Heart right ventricle (tissue), 16 donors: Measurements from ENCODE around the gene CEP152. TPM values are rescaled to one million over a fixed set of nuclear protein-coding genes. Genes with fewer than 3 reads are reported as not detected.

Experiments
- ATAC-seq, 8 donors: fragments of 200-7000 bp; cut with Tn5 transposase; one replicate each; pipeline ENCODE4 v1.9.1; 2020; ENCODE audit warnings: mild to moderate bottlenecking in 8 of 8, moderate library complexity in 8 of 8, moderate number of reproducible peaks in 1 of 8
- DNase-seq, 2 donors: peaks; one replicate each; pipeline ENCODE4 v3.0.0-alpha.2; 2020
- H3K27ac ChIP-seq, 10 donors: fragments of 200-600 bp; sonication (generic) in 2 of 10; one replicate each; pipeline versions ENCODE4 v1.5.0 to v1.8.0; 2020 to 2022; ENCODE audit warnings: mild to moderate bottlenecking in 3 of 10
- H3K27me3 ChIP-seq, 7 donors: fragments of 200-600 bp; one replicate each; pipeline ENCODE4 v1.8.0; 2021 to 2022; ENCODE audit warnings: mild to moderate bottlenecking in 2 of 7
- H3K36me3 ChIP-seq, 9 donors: fragments of 200-600 bp; sonication (generic) in 1 of 9; one replicate each; pipeline versions ENCODE4 v1.5.0 to v1.8.0; 2020 to 2022; ENCODE audit warnings: mild to moderate bottlenecking in 2 of 9
- H3K4me1 ChIP-seq, 9 donors: fragments of 200-600 bp; sonication (generic) in 1 of 9; one replicate each; pipeline versions ENCODE4 v1.5.0 to v1.8.0; 2020 to 2022; ENCODE audit warnings: mild to moderate bottlenecking in 4 of 9
- H3K4me3 ChIP-seq, 10 donors: fragments of 200-600 bp; sonication (generic) in 2 of 10; one replicate each; pipeline versions ENCODE4 v1.5.0 to v1.8.0; 2020 to 2022; ENCODE audit warnings: mild to moderate bottlenecking in 7 of 10, moderate library complexity in 2 of 10
- H3K9me3 ChIP-seq, 11 donors: fragments of 200-600 bp in 10 of 11; sonication (generic) in 2 of 11; one replicate each; pipeline versions ENCODE4 v1.5.0 to v1.8.0; 2013 to 2022; ENCODE audit warnings: mild to moderate bottlenecking in 2 of 11, control low read depth in 1 of 11, moderate library complexity in 1 of 11
- WGBS, 2 donors: extraction: QIAGEN DNeasy Blood & Tissue Kit; methylation state at CpG; one replicate each; pipeline ENCODE4 v1.1.7; 2013; ENCODE audit warnings: inconsistent platforms in 1 of 2; 5-methylcytosine and 5-hydroxymethylcytosine counted together
- intact Hi-C, 10 donors: fragments of 100-400 bp; cut with DNase I; formaldehyde crosslinking; loops; one replicate each; pipeline versions ENCODE4 v1.11.1 to v1.14.2; 2022
- long read RNA-seq, 3 donors: library from polyadenylated mRNA; unstranded; transcript quantifications; one replicate each; pipeline ENCODE4 v2.0.0, GENCODE V29; 2020 to 2021
- polyA plus RNA-seq, 2 donors: library from polyadenylated mRNA; stranded (reverse); fragments of 200-250 nt; gene quantifications; one replicate each; pipeline ENCODE4 v1.2.3, GENCODE V29; 2013
- total RNA-seq, 10 donors: library from RNA; stranded (reverse); fragmentation: NEBNext Ultra II Directional in 3 of 10; extraction: Animal tissue kit (Norgen Biotek cat#: 25700) in 3 of 10; gene quantifications; one replicate each; pipeline versions ENCODE4 v1.2.1 to v1.2.4, GENCODE V29; 2021 to 2023
- TF ChIP-seq, protein P1 (sequence below), 9 donors: fragments of 200-600 bp; sonication (generic) in 2 of 9; IDR thresholded peaks; one replicate each; pipeline versions ENCODE4 v1.5.0 to v1.8.0; 2021 to 2022; ENCODE audit warnings: antibody characterized with exemption in 9 of 9, mild to moderate bottlenecking in 5 of 9, moderate library complexity in 1 of 9
- donor health status: Arrhythmogenic right ventricular cardiomyopathy.
- donor health status: ischemic (EF 13 %, LVEDD 7.1; RV severe dilation, severe dysfunction).
- donor health status: healthy with polysubstance abuse.
- donor health status: DM: no; HTN: yes; CAD: no.
- donor health status: DM: no; HTN: no; CAD: no.
- donor health status: ischemic (EF 25% LVEDD 6.9; RV normal size, moderate dysfunction).
- donor health status: ischemic (EF 25% LVEDD 5.7; RV mildly dilated, moderate dysfunction).
- donor health status: healthy.
- donor health status: DM: yes; HTN: yes; CAD: no.
- donor health status: Ischemic cardiomyopathy.
- donor health status: ischemic (EF 35%, LVEDD 5.7; RV mildly dilated, moderate dysfunction).
- donor health status: nonischemic (EF 11% LVEDD 7.7; RV severe dilation, severe dysfunction).
- donor health status: DM: yes; HTN: yes; CAD: no.
- donor health status: PGD.
- donor health status: ischemic (EF 29% LVEDD 5.4; RV normal size, mild dysfunction).
- donor health status: nonischemic (EF 23%, LVEDD 6.1; RV moderate dilation, normal function).

Gene CEP152
- total RNA-seq (1 to 10 TPM in 5 of 10 donors, under 1 TPM in 5; 0.51 to 1.8 (median 1.1) TPM), polyA plus RNA-seq (1 to 10 TPM in 1 of 2 donors, under 1 TPM in 1; 0.87 to 1.3 TPM)
- long read RNA-seq, donor 1, partial matches to known transcripts: 1 of 2 reads
- long read RNA-seq, donor 1, other reads (novel, unspliced or antisense): 1 of 2 reads
- long read RNA-seq, donor 2, partial matches to known transcripts: 1 of 1 reads
- long read RNA-seq, donor 2, other reads (novel, unspliced or antisense): 0 of 1 reads
- long read RNA-seq, donor 3, full-length matches to known transcripts: 1 of 4 reads
- long read RNA-seq, donor 3, partial matches to known transcripts: 3 of 4 reads
- long read RNA-seq, donor 3, other reads (novel, unspliced or antisense): 0 of 4 reads

GRCh38 chr15:48810414-48811324 lies at the start of gene CEP152:
CEP152 (minus strand) TSS chr15:48811069; CDS start chr15:48805649, 5,420 bp downstream.
- Histone ChIP-seq H3K4me3 (peak within 1 kb of the TSS; percentile 56 to 84 (median 70)), H3K9me3 (no peaks in the 10 kb centered on the region), H3K27me3 (no peaks in the 10 kb centered on the region), H3K36me3 (no peaks in the 10 kb centered on the region), H3K27ac (peak within 1 kb of the TSS in 2 of 10 donors; percentile 36 to 81), H3K4me1 (peaks cover 0 to 28% (median 19%) of the 10 kb centered on the region in 9 donors)
- ATAC-seq (peak; percentile 97 to 99 (median 98)), DNase-seq (peak; percentile 95 to 97)
- intact Hi-C loops: no loop called here
- 1% methylated on average over 51 of the region's 51 CpGs for WGBS, 2 donors
- TF ChIP-seq, protein P1, sequence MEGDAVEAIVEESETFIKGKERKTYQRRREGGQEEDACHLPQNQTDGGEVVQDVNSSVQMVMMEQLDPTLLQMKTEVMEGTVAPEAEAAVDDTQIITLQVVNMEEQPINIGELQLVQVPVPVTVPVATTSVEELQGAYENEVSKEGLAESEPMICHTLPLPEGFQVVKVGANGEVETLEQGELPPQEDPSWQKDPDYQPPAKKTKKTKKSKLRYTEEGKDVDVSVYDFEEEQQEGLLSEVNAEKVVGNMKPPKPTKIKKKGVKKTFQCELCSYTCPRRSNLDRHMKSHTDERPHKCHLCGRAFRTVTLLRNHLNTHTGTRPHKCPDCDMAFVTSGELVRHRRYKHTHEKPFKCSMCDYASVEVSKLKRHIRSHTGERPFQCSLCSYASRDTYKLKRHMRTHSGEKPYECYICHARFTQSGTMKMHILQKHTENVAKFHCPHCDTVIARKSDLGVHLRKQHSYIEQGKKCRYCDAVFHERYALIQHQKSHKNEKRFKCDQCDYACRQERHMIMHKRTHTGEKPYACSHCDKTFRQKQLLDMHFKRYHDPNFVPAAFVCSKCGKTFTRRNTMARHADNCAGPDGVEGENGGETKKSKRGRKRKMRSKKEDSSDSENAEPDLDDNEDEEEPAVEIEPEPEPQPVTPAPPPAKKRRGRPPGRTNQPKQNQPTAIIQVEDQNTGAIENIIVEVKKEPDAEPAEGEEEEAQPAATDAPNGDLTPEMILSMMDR (IDR thresholded peaks at IDR 0.05): no peak

DNA sequence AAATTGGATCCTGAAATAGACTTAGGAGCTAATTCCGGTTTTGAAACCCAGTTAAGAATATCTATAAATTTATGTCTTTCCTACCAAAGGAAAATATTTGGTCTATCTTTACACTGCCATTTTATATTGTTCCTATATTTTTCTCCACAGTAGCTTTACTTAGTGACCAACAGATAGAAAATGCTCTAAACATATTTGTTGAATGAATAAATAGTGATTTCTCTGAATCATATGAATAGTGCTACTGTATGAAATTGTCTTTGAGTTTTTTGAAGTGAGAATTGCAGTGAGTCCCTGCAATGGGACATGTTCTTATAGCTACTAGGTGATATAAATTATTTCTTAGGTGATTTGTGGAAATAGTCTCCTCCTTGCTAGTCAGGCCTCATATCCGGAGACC lies 48.6 kb upstream of the CEP152 start:
- no peaks in the 10 kb centered on the region for H3K9me3 ChIP-seq
- no peaks in the 10 kb centered on the region for H3K27me3 ChIP-seq
- no peak overlapping the region for H3K27ac ChIP-seq
- intact Hi-C loops: loop anchor here in 3 of 10 donors (5.0 to 10.0 kb wide), 3 partner anchors 502 to 555 kb away; no protein-coding TSS in a partner anchor
- no peak overlapping the region for H3K4me3 ChIP-seq
- DNase-seq (no peak), ATAC-seq (no peak)
- H3K36me3 ChIP-seq: no peaks in the 10 kb centered on the region
- H3K4me1 ChIP-seq: peaks cover 0 to 13% (median 0%) of the 10 kb centered on the region in 9 donors
- TF ChIP-seq, protein P1 (IDR thresholded peaks at IDR 0.05): no peak
- WGBS, 2 donors: 86 to 96% methylated on average over 2 of the region's 2 CpGs

- no peak for DNase-seq
- WGBS, 2 donors: 74 to 78% methylated on average over 2 of the region's 2 CpGs
- Histone ChIP-seq H3K36me3 (no peaks in the 10 kb centered on the region), H3K27ac (no peak overlapping the region), H3K9me3 (peaks cover 0 to 3% (median 0%) of the 10 kb centered on the region in 11 donors), H3K4me1 (peaks cover 0 to 13% (median 0%) of the 10 kb centered on the region in 9 donors), H3K27me3 (no peaks in the 10 kb centered on the region), H3K4me3 (no peak overlapping the region)
- TF ChIP-seq, protein P1 (IDR thresholded peaks at IDR 0.05): no peak
- intact Hi-C loops: loop anchor here in 3 of 10 donors (5.0 to 10.0 kb wide), 3 partner anchors 501 to 556 kb away; no protein-coding TSS in a partner anchor
- ATAC-seq: no peak
Measured at GRCh38 chr15:48858401-48858800, 47.5 kb upstream of the CEP152 start.

DNA sequence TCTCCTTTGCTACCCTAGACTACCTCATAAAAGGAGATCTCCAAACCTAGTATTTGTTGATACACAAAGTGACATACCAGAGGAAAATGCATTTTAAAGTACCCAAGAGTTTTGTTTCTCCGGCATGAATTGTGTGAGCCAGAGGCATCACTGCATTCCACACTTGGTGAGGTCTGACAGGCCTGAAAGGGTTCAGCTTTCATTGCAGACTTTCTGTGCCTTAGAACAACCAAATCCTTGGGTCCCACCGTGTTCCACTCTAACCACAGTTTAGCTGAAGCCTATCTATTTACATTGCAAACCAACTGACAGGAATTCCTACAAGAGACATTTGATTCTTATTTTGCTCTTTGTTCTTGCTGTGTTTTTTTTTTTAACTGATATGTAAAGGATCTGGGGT lies 46.1 kb upstream of the CEP152 start:
- peaks cover 0 to 13% (median 0%) of the 10 kb centered on the region in 9 donors for H3K4me1 ChIP-seq
- no peak for DNase-seq
- WGBS, 2 donors: 53 to 62% methylated on average over 2 of the region's 2 CpGs
- no peak for ATAC-seq
- TF ChIP-seq, protein P1 (IDR thresholded peaks at IDR 0.05): no peak
- intact Hi-C loops: loop anchor here in 3 of 10 donors (5.0 to 10.0 kb wide), 3 partner anchors 500 to 558 kb away; no protein-coding TSS in a partner anchor
- H3K27ac ChIP-seq: no peak overlapping the region
- no peak overlapping the region for H3K4me3 ChIP-seq
- H3K36me3 ChIP-seq: no peaks in the 10 kb centered on the region
- no peaks in the 10 kb centered on the region for H3K27me3 ChIP-seq
- peaks cover 0 to 3% (median 0%) of the 10 kb centered on the region in 11 donors for H3K9me3 ChIP-seq
